RWPE2 (cell line): ENCODE data around the gene ANKRD33B.
A peak's percentile ranks its signal among the peaks of the same experiment; 100 is the strongest.

Source experiments
- ATAC-seq: fragments of 200-7000 bp; cut with Tn5 transposase; 3 replicates; pipeline ENCODE4 v1.9.1; 2021; ENCODE audit warnings: low read depth
- DNase-seq: peaks from one replicate; pipeline ENCODE4 v3.0.0-alpha.2; 2020; ENCODE audit warnings: low spot score
- H3K27ac ChIP-seq: fragments of 450-650 bp; 2 replicates; pipeline ENCODE4 v1.5.1; 2017; ENCODE audit warnings: mild to moderate bottlenecking; ENCODE audit not compliant: poor library complexity, severe bottlenecking
- H3K27me3 ChIP-seq: fragments of 250-450 bp; sonication (Bioruptor Pico); 2 replicates; pipeline ENCODE4 v1.5.1; 2021; ENCODE audit warnings: mild to moderate bottlenecking, moderate library complexity; ENCODE audit not compliant: insufficient read depth, poor library complexity, severe bottlenecking
- H3K36me3 ChIP-seq: fragments of 250-450 bp; sonication (Bioruptor Pico); 2 replicates; pipeline ENCODE4 v1.5.1; 2020; ENCODE audit warnings: low read depth, mild to moderate bottlenecking, moderate library complexity
- H3K4me1 ChIP-seq: fragments of 250-450 bp; sonication (Bioruptor Pico); 2 replicates; pipeline ENCODE4 v1.5.1; 2021; ENCODE audit warnings: mild to moderate bottlenecking, moderate library complexity; ENCODE audit not compliant: insufficient read depth, poor library complexity, severe bottlenecking
- H3K4me3 ChIP-seq: fragments of 250-450 bp; sonication (Bioruptor Pico); 2 replicates; pipeline ENCODE4 v1.5.1; 2021; ENCODE audit warnings: mild to moderate bottlenecking, moderate library complexity; ENCODE audit not compliant: severe bottlenecking
- H3K9me3 ChIP-seq: fragments of 250-450 bp; sonication (Bioruptor Pico); 2 replicates; pipeline ENCODE4 v1.5.1; 2021; ENCODE audit warnings: mild to moderate bottlenecking, moderate library complexity; ENCODE audit not compliant: severe bottlenecking
- CTCF ChIP-seq: fragments of 450-650 bp; IDR thresholded peaks from one replicate; pipeline ENCODE4 v1.5.1; 2017; ENCODE audit warnings: mild to moderate bottlenecking, moderate library complexity; ENCODE audit not compliant: poor library complexity, severe bottlenecking

The ANKRD33B gene

GRCh38 chr5:10660135-10660534 lies 96.3 kb downstream of the ANKRD33B start:
- Histone ChIP-seq H3K36me3 (no peaks in the 10 kb centered on the region), H3K4me3 (no peak overlapping the region), H3K27me3 (no peaks in the 10 kb centered on the region), H3K27ac (no peak overlapping the region), H3K9me3 (no peaks in the 10 kb centered on the region), H3K4me1 (peaks cover 5% of the 10 kb centered on the region)
- ATAC-seq (no peak), DNase-seq (peak; percentile 51)
- TF ChIP-seq CTCF, result no peak

- ATAC-seq, result no peak
- Histone ChIP-seq H3K27me3 (no peaks in the 10 kb centered on the region), H3K27ac (no peak overlapping the region), H3K36me3 (no peaks in the 10 kb centered on the region), H3K4me3 (no peak overlapping the region), H3K4me1 (peaks cover 5% of the 10 kb centered on the region), H3K9me3 (no peaks in the 10 kb centered on the region)
- DNase-seq, result peak; percentile 61
- TF ChIP-seq CTCF, result no peak
These were observed 97.0 kb downstream of the ANKRD33B start for GRCh38 chr5:10660720-10661387.

GRCh38 chr5:10661401-10661800 lies 97.5 kb downstream of the ANKRD33B start:
- ATAC-seq, result no peak
- TF ChIP-seq CTCF, result no peak
- no peaks in the 10 kb centered on the region for H3K27me3 ChIP-seq
- H3K9me3 ChIP-seq, result no peaks in the 10 kb centered on the region
- H3K36me3 ChIP-seq, result no peaks in the 10 kb centered on the region
- H3K27ac ChIP-seq, result no peak overlapping the region
- no peak overlapping the region for H3K4me3 ChIP-seq
- no peak for DNase-seq
- H3K4me1 ChIP-seq, result peaks cover 5% of the 10 kb centered on the region

- Histone ChIP-seq H3K4me3 (no peak overlapping the region), H3K27ac (no peak overlapping the region), H3K36me3 (no peaks in the 10 kb centered on the region), H3K27me3 (no peaks in the 10 kb centered on the region), H3K4me1 (peaks cover 5% of the 10 kb centered on the region), H3K9me3 (no peaks in the 10 kb centered on the region)
- DNase-seq (no peak), ATAC-seq (no peak)
- TF ChIP-seq CTCF, result no peak
These were observed 98.2 kb downstream of the ANKRD33B start for GRCh38 chr5:10662083-10662482.
